HG03196 (cell line): ENCODE data around the gene CACNA1G.

ENCODE experiments used
- ATAC-seq: cut with Tn5 transposase; IDR thresholded peaks from one replicate; pipeline ENCODE4 v1.9.1; 2021; ENCODE audit not compliant: unreplicated experiment

The CACNA1G gene

DNA sequence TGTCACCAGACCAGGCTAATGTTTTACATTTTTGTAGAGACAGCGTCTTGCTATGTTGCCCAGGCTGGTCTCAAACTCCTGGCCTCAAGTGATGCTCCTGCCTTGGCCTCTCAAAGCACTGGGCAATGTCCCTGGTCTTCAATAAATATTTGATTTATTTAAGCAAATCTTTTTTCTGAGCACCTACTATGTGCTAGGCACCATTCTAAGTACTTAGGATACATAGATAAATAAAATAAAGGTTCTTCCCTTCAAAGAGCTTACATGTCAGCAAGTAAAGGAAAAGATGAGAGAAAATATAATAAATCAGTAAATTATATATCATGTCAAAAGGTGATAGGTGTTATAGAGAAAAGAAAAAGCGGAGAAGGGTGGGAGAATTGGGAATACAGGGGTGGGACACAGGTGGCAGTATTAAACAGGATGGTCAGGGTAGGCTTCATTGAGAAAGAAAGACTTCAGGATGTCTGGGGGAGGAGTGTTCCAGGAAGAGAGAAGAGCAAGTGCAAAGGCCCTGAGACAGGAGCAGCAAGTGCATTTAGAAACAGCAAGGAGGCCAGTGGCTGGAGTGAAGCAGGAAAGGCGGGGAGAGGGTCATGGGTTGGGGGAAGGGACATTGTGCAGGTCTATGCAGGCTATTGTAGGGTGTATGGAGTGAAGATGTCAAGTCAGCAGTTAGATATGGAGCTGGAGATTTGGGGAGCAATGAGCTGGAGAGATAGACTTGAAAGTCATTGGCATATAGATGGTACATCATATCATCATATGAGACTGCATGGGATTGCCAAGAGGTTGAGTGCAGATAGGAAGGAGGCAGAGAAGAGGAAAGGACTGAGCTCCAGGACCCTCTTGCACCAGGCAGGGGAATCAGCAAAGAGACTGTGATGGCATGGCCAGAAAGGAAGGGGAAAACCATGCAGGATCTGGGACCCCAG lies 85.5 kb downstream of the CACNA1G start:
- ATAC-seq = no peak

DNA sequence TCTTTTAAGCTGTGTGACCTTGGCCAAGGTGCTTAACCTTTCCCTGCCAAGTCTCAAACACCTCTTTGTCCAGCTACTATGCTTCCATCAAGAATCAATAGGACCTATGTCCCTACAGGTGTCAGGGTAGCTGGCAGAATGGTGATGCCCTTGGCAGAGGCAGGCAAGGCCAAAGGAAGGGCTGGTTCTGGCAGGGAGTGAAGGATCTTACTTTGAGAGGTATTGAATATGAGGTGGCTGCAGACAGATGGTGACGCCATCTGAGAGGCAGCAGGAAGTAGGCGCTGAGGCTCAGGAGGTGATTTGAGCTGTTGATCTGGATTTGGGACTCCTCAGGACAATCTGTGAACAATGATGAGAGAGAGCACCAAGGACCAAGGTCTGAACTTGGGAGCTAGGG lies 86.7 kb downstream of the CACNA1G start:
- no peak for ATAC-seq

DNA sequence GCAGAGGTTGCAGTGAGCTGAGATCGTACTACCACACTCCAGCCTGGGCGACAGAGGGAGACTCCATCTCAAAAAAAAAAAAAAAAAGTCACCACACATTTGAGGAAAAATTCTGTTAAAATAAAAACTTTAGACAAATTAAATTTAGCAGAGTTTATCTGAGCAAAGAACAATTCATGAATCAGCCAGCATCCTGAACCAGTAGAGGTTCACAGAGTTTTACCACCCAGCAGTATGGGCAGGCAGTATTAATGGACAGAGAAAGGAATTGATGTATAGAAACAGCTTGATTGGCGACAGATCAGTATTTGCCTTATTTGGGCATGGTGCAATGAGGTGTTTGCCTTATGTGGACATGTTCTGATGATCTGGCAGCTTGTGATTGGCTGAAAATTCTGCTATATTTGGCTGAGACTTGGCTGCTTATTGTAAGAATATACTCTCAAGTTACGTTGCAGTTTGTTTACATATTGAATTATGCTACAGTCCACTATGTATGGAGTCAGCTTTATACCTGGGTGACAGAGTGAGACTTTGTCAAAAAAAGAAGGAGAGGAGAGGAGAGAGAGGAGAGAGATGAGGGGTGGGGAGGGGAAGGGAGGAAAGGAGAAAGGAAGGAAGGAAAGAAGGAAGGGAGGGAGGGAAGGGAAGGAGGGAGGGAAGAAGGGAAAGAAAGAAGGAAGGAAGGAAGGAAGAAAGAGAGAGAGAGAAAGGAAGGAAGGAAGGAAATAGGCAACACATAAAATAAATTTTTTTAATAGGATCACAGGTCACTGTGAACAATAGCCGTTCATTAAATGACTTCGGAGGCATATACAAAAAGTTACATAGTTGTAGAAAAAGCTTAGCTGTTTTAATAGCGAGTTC lies 88.8 kb downstream of the CACNA1G start:
- no peak for ATAC-seq

DNA sequence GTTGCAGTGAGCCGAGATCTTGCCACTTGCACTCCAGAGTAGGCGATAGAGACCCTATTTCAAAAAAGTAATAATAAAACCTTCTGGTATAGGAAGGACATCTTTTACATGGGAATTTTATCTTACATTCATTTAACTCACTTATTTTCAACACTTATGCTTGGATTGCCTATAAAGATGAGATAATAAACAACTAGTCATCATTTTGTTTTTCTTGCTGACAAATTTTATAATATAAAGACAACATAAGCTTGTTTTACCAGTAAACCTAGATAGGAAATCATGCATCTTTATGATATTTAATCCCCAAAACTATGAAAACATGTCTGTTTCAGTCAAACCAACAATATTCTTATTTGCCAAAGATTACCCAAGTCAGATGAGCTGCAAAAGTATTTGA lies 91.1 kb downstream of the CACNA1G start:
- no peak for ATAC-seq

DNA sequence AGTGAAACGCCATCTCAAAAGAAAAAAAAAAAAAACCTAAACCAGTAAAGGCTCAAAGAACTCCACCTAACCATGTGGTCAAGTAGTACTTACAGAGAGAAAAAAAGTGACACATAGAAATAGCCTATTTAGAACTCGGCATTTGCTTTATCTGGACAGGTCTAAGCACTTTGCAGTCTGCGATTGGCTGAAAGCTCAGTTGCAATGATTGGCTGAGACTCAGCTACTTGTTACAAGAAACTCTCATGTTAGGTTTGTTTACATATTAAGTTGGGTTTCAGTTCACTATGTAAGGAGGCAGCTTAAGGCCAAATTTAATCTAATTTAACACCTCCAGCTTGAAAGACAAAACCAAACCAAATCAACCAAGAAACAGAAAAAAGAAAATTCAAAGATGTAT lies 93.2 kb downstream of the CACNA1G start:
- ATAC-seq = no peak

DNA sequence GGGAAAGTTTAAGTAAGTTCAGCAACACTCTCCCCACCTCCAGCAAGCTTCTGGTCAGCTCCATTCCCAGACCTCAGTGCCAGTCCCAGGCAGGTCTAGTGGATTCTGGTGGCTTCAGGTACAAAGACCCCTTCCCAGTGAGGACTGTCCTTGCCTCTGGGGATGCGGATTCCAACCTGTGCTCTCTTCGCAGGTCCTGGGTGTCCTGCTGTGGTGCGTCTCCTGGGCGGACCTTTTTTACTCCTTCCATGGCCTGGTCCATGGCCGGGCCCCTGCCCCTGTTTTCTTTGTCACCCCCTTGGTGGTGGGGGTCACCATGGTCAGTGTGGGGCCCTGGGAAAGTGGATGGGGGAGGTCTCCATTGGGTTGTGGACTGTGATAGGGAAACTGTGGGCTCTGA lies 96.0 kb downstream of the CACNA1G start:
- ATAC-seq = no peak

DNA sequence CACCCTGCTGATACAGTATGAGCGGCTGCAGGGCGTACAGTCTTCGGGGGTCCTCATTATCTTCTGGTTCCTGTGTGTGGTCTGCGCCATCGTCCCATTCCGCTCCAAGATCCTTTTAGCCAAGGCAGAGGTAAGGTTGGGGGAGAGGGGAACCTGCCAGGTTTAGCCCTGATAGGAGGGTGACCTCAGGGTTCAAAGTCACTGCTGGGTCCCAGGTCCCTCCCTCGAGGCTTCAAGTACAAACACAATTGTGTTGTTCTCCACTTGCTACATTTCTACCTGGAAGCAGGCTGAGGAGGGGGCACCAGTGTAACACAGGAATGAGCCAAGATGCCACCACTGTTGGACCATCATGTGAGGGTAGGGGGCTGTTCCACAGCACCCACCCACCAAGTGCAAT lies 96.5 kb downstream of the CACNA1G start:
- no peak for ATAC-seq

DNA sequence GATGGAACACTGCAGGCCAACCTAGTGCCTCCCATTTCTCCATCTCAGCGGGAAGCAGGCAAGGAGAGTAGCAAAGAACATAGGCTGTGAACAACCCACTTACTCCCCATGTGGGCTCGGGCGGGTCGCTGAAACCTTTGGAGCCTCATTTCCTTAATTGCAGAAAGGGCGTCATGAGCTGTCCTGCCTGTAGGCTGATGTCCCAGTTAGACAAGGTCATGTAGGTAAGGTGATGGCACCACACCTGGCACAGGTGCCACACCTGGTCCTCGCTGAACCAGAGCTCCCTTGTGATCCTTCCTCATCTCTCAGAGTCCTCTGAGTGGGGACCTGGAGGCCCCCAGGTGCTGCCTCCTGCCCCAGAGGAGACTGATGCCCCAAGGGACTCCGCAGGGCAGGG lies 97.1 kb downstream of the CACNA1G start:
- no peak for ATAC-seq

DNA sequence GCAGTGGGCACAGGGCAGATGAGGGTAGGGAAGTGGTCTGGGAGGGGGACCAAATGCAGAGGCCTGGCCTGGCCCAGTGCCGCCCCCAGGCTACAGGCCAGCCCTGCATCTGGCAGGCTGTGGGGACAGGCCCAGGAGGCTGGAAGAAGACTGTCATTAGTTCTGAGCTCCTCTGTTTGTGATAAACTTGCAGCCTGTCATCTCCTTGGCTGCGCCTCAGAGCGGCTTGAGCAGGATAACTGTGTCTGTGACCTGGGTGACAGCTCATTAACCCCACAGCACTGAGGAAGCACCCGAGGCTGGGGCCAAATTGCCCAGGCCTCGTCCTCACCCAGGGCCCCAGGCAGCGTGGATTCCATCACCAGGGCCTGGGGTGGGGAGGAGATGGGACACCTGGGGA lies 98.1 kb downstream of the CACNA1G start:
- no peak for ATAC-seq

DNA sequence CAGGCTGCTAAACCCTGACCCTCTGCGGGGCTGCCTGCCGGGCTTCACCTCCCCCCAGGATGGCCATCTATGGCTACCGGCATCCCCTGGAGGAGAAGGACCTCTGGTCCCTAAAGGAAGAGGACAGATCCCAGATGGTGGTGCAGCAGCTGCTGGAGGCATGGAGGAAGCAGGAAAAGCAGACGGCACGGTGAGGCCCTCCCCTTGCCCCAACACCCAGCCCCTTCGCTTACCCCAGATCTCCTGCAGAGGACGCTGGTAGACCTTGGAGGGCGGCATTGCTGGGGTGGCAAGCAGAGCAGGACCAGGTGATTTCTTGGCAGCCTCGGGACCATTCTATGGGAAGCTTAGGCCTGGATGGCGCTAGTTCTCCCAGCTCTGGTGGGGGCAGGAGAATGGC lies 98.7 kb downstream of the CACNA1G start:
- ATAC-seq = no peak

DNA sequence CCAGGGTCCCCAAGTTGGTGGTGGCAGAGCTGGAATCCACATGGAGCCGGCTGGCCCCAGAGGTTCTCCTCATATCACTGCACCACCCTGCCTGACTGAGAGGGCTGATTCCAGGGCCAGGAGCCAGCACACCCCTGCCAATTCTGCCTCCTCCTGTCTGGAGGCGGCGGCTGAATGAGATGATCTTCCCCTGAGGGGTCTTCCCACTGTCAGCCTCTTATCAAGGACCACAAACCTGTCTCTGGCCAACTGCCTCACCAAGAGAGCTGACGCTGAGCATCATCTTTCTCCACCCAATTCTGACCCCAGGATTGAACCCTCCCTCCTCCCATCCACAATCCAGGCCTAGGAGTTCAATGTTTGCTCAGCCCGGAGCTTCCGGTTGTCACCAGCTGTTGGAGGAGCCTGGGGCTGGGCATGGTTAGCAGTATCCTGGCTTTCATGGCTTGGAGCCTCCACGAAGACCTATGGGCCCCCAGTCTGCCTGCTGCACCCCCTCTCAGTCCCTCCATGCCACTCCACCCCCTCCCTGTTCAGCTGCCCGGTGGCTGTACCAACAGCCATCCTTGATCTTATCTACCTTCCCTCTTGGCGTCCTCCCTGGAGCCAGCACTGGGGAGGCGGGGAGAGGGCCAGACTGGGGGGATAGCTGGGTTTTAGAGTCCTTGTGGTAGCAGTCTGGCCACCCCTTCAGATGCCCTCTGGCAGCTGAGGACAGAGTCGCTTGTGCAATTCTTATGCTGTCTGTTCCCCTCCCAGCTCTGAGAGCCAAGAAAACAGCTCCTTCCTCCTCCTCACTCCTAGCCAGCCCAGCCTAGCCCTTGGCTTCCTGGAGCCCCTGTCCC lies 99.7 kb downstream of the CACNA1G start:
- ATAC-seq = no peak

DNA sequence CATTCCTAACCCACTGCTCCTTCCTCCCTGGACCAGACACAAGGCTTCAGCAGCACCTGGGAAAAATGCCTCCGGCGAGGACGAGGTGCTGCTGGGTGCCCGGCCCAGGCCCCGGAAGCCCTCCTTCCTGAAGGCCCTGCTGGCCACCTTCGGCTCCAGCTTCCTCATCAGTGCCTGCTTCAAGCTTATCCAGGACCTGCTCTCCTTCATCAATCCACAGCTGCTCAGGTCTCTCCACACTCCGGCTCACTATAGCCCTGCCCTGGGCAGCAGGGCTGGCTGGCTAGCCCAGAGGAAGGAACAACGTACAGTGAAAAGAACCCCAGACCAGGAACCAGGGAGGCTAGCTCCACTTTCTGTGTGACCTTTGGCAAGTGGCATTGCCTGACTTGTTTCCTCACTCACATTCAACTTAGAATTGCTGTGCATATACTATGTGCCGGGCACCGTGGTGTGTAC lies 100.4 kb downstream of the CACNA1G start:
- no peak for ATAC-seq

DNA sequence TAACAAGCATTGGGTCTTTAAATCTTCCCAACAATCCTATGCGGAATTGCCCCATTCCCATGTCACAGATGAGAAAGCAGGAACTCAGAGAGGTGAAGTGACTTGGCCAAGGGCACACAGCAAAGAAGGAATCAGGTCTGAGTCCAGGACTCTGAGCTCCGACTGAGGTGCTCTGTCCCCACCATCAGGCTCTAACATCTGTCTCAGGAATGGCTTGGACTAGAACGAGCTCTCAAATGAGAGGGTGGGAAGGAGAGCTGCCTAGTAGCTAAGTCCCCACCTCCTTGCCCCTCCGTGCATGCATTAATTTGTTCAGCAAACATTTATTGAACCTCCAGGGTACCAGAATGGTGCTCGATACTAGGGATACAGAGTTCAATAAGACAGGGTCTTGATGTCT lies 100.8 kb downstream of the CACNA1G start:
- ATAC-seq = no peak

DNA sequence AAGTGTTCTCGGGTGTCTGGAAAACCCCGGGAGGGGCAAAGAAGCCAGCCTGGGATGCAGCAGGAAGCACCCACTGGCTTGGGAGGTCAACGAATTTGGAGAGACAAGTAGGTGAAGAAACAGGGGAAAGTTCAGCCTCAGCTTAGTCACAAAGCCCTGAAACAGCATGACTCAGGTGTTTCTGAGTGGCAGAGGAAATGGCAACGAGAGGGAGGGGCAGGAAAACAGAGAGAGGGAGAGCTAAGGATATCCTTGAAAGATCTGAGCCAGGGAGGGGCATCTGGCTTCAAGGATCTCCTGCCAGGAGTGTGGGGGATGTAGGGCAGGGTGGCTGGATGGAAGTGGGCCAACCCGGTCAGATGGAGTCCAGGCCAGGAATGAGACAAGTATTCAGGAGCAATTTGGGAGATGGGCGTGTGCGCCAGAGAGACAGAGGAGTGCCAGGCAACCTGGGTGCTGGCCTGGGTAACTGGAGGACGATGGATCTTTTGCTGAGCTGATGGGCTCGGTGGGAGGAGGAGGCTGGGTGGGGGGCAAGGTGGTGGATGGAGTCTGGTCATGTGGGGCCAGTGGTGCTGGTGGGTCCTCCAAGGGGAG lies 101.4 kb downstream of the CACNA1G start:
- ATAC-seq = no peak

DNA sequence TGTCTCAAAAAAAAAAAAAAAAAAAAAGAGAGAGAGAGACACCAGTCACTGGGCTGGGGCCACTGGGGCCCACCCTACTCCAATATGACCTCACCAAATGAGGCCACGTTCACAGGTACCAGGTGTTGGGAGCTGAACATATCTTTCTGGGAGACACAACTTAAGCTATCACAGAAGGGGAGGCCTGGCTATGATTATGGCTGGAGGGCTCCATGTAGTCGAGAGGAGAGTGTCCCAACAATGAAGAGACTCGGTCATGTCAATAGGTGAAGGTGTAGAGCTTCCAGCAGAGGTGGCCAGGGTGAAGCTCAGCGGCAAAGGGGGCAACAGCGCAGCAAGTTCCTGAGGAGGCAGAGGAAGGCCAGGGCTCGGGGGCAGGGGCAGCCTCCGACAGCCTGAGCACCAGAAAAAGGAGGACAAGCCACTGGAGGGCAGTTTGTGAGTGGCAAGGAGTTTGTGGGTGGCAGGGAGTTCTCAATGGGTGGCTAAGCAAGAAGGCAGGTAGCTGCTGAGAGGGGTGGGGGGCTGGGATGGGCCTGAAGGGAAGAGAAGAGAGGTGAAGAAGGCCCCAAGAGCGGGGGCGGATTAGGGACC lies 102.2 kb downstream of the CACNA1G start:
- ATAC-seq = no peak

DNA sequence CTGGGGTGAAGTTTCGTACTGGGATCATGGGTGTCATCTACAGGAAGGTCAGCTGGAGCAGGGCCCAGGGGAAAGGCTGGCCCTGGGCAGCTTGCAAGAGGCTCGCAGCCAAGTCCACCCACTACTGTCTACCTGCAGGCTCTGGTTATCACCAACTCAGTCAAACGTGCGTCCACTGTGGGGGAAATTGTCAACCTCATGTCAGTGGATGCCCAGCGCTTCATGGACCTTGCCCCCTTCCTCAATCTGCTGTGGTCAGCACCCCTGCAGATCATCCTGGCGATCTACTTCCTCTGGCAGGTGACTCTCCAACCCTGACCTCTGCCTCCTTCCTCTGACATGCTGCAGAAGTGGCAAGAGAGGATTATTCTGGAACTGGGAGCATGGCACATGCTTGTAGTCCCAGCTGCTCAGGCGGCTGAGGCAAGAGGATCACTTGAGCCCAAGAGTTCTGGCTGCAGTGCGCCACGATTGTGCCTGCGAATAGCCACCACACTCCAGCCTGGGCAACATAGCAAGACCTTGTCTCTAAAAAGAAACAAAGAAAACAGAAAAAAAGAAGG lies 103.4 kb downstream of the CACNA1G start:
- ATAC-seq = no peak

DNA sequence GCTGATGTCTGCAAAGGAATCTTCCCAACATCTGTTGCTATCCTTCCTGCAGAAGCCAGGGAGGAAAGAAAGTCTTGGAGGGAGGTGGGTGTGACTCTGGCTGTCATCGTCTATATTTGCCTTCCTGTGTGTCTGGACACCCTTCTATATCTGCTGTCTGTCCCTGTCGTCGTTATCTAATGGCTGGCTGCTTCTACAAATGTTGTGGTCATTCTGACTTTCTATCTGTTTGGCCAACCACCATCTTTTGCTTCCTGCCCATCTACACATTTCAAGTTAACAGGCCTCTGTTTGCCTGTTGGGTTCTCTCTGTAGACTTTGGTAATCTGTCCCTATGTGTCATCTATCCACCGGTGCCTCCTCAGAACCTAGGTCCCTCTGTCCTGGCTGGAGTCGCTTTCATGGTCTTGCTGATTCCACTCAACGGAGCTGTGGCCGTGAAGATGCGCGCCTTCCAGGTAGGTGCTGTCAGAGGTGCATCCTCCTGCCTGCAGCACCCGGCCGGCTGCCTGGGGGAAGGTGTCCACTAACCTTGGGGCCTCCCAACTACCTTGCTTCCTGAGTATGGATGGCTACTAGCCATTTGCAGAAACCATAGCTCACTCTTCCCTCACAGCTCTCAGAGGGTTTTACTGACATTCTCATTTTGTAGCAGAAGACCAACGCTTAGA lies 104.4 kb downstream of the CACNA1G start:
- no peak for ATAC-seq

DNA sequence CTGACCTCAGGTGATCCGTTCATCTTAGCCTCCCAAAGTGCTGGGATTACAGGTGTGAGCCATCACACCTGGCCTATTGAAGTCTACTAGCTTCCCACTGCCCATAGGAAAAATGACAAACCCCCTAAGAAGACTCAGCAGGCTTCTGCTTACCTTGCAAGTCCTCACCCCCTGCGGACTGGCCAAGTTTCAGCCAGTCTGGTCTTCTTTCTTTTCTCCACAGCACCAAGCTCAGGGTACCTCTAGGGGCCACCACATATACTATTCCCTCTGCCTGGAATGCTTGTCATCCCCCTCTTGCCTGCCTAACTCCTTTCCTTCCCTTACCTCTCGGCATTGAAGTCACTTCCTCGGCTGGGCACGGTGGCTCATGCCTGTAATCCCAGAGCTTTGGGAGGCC lies 105.3 kb downstream of the CACNA1G start:
- no peak for ATAC-seq

DNA sequence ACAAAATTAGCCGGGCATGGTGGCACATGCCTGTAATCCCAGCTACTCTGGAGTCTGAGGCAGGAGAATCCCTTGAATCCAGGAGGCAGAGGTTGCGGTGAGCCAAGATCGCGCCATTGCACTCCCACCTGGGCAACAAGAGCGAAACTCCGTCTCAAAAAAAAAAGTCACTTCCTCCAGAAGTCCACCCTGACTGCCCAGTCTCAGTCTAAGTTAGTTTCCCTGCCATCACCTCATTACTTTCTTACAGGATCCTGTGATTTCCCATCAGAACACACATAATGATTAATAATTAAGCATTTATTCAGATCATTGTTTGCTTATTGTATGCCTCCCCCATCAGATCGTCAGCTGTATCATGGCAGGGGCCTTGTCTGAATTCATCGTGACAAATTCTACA lies 105.8 kb downstream of the CACNA1G start:
- no peak for ATAC-seq
